Stimulated activated naive CD8-positive, alpha-beta T cell treated with anti-CD3 and anti-CD28 coated beads, Interleukin-15, Interleukin-2, amounts not matched to agents 100 ng/mL and 50 ng/mL, for 24 hours (primary cell): ENCODE results near the gene NANOS3.
A peak's percentile ranks its signal among the peaks of the same experiment; 100 is the strongest.

Experiments
- H3K27ac Mint-ChIP-seq: one replicate; pipeline ENCODE4 v1.8.0; 2021; ENCODE audit warnings: mild to moderate bottlenecking, mixed read lengths
- H3K27me3 Mint-ChIP-seq: one replicate; pipeline ENCODE4 v1.8.0; 2021; ENCODE audit warnings: mixed read lengths
- H3K36me3 Mint-ChIP-seq: one replicate; pipeline ENCODE4 v1.8.0; 2021; ENCODE audit warnings: low read depth, mixed read lengths
- H3K4me1 Mint-ChIP-seq: one replicate; pipeline ENCODE4 v1.8.0; 2021; ENCODE audit warnings: low read depth, mixed read lengths
- H3K4me3 Mint-ChIP-seq: one replicate; pipeline ENCODE4 v1.8.0; 2021; ENCODE audit warnings: mild to moderate bottlenecking, mixed read lengths
- H3K9me3 Mint-ChIP-seq: one replicate; pipeline ENCODE4 v1.8.0; 2021; ENCODE audit warnings: mixed read lengths

Gene NANOS3

DNA sequence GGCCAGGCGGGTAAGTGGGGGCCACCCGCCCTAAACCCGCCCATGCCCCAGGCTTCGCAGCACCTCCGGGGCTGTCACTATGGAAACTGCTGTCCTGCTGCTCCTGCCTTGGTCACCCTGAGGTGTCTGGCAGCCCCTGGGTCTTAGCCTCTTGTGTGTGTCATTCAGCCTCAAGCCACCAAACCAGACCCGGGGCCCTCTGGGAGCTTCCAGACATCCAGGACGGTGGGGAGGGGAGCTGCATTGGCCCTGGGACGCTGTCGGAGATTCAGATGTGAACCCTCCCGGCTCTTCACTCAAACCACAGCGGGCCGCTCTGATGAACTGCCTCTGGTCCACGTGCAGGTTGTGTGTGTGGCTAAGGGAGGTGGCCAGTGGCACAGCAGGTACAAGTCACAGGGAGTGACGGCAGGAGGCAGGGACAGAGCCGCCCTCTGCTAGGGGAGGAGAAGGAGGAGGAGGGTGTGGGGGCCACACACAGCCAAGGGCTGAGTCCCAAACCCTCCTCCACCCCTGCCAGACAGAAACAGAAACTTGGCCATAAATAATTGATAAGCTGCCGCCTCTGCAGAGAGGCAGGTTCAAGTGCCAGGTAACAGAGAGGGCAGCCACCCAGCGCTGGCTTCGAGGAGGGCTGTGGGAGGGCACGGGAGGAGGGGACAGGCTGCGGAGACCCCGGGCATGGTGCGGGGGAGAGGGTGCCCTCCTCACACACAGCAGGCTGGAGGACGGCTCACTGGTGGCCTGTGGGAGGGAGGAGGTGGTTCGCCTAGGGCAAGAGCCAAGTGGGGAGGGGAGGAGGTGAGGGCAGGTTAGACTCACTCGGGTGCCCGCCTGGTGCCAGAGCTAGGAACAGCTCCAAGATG is 8.0 kb downstream of the NANOS3 start:
- Mint-ChIP-seq H3K27me3 (no peaks in the 10 kb centered on the region), H3K36me3 (no peaks in the 10 kb centered on the region), H3K9me3 (no peaks in the 10 kb centered on the region), H3K27ac (no peak overlapping the region), H3K4me1 (peaks cover 41% of the 10 kb centered on the region), H3K4me3 (no peak overlapping the region)

DNA sequence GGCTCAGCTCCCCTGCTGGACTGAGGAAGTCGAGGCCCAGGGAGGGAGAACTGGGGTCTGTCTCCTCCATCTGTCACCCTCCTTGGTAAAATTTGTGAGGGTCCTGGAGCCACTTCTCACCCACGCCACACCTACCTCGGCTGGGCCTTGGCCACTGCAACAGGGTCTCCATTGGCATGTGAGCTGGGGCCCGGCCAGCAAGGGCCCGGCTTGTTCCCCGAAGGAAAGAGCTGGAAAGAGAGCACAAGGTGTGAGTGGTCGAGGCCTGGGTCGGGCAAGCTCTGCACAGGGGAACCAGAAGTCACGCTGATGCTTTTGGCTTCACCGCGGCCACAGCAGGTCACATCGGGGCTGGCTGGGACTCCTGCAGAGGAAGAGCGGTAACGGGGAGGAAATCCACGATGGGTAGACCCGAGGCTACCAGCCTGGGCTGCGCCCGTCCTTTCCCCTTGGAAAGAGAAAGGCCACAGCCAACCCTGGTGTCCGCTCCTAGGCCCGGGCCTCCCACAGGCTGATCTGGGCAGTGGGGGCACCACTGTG is 9.0 kb downstream of the NANOS3 start:
- H3K9me3 Mint-ChIP-seq, result no peaks in the 10 kb centered on the region
- no peaks in the 10 kb centered on the region for H3K36me3 Mint-ChIP-seq
- no peak overlapping the region for H3K4me3 Mint-ChIP-seq
- no peaks in the 10 kb centered on the region for H3K27me3 Mint-ChIP-seq
- H3K4me1 Mint-ChIP-seq, result peaks cover 34% of the 10 kb centered on the region
- no peak overlapping the region for H3K27ac Mint-ChIP-seq

GRCh38 chr19:13887018-13887436 is 10.1 kb downstream of the NANOS3 start:
- Mint-ChIP-seq H3K36me3 (no peaks in the 10 kb centered on the region), H3K4me1 (peaks cover 22% of the 10 kb centered on the region), H3K9me3 (no peaks in the 10 kb centered on the region), H3K27ac (no peak overlapping the region), H3K27me3 (no peaks in the 10 kb centered on the region), H3K4me3 (no peak overlapping the region)

DNA sequence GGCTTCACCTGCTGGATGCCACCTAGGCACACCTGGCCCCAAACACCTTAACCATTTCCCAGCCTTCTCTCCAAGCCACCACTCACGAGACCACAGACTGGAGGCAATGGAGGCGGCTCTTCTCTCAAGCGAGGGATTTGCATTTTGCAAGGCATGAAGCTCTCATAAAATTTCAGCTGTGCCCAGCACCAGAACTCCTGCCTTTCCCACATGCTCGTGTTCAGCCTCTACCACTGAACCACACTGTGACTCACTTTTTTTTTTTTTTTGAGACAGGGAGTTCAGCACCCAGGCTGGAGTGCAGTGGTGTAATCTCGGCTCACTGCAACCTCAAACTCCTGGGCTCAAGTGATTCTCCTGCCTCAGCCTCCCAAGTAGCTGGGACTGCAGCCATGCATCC is 10.6 kb downstream of the NANOS3 start:
- Mint-ChIP-seq H3K4me3 (no peak overlapping the region), H3K27ac (no peak overlapping the region)

GRCh38 chr19:13888281-13888680 is 11.3 kb downstream of the NANOS3 start:
- no peaks in the 10 kb centered on the region for H3K36me3 Mint-ChIP-seq
- no peaks in the 10 kb centered on the region for H3K9me3 Mint-ChIP-seq
- no peak overlapping the region for H3K27ac Mint-ChIP-seq
- H3K4me3 Mint-ChIP-seq, result no peak overlapping the region
- no peaks in the 10 kb centered on the region for H3K27me3 Mint-ChIP-seq
- H3K4me1 Mint-ChIP-seq, result peaks cover 13% of the 10 kb centered on the region

More for the DNA sequence above, 10.6 kb downstream of the NANOS3 start:
- H3K36me3 Mint-ChIP-seq, result no peaks in the 10 kb centered on the region
- H3K27me3 Mint-ChIP-seq, result no peaks in the 10 kb centered on the region
- H3K9me3 Mint-ChIP-seq, result no peaks in the 10 kb centered on the region
- peaks cover 17% of the 10 kb centered on the region for H3K4me1 Mint-ChIP-seq

DNA sequence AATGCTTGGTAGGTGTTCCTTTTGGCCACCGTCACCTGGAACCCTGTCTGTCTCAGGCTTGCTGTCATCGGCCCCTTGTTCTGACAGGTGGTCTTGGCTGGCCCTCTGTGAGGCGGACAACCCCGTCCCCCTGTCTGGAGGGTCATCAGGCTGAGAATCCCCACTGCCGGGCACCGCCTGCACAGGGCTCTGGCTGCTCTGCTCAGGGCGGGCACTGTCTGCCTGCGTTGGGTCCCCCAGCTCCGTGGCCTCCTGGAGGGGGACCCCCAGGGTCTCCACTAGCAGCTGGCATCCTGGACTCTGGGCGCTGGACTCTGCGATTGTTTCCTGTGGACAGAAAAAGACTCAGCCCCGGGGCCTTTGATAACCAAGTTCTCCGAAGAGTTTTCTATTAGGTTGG is 13.2 kb downstream of the NANOS3 start:
- H3K4me3 Mint-ChIP-seq, result no peak overlapping the region
- no peaks in the 10 kb centered on the region for H3K36me3 Mint-ChIP-seq

GRCh38 chr19:13892870-13893269 is 15.9 kb downstream of the NANOS3 start:
- H3K27ac Mint-ChIP-seq, result no peak overlapping the region
- no peaks in the 10 kb centered on the region for H3K9me3 Mint-ChIP-seq
- H3K27me3 Mint-ChIP-seq, result no peaks in the 10 kb centered on the region
- no peaks in the 10 kb centered on the region for H3K36me3 Mint-ChIP-seq
- no peaks in the 10 kb centered on the region for H3K4me1 Mint-ChIP-seq
- no peak overlapping the region for H3K4me3 Mint-ChIP-seq

More for the DNA sequence above, 13.2 kb downstream of the NANOS3 start:
- H3K4me1 Mint-ChIP-seq, result peaks cover 13% of the 10 kb centered on the region
- H3K27me3 Mint-ChIP-seq, result no peaks in the 10 kb centered on the region
- no peak overlapping the region for H3K27ac Mint-ChIP-seq
- no peaks in the 10 kb centered on the region for H3K9me3 Mint-ChIP-seq

DNA sequence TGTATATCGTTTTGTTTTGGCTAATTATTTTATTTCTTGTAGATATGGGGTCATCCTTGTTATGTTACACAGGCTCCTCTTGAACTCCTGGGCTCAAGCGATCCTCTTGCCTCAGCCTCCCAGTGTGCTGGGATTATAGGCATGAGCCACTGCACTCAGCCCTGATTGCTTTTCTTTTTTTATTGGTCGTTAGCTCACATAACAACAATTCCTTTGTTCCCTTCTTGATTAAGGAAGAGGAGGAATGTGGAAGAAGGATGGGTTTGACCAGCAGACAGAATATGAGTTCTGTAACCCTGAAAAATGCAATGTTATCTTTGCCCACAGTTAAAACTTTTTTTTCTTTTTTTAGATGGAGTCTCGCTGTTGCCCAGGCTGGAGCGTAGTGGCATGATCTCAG is 17.6 kb downstream of the NANOS3 start:
- Mint-ChIP-seq H3K27ac (no peak overlapping the region), H3K36me3 (no peaks in the 10 kb centered on the region)

GRCh38 chr19:13896227-13896626 is 19.3 kb downstream of the NANOS3 start:
- H3K4me3 Mint-ChIP-seq, result no peak overlapping the region
- no peaks in the 10 kb centered on the region for H3K4me1 Mint-ChIP-seq
- H3K9me3 Mint-ChIP-seq, result no peaks in the 10 kb centered on the region
- no peaks in the 10 kb centered on the region for H3K36me3 Mint-ChIP-seq
- H3K27me3 Mint-ChIP-seq, result no peaks in the 10 kb centered on the region
- no peak overlapping the region for H3K27ac Mint-ChIP-seq

More for the DNA sequence above, 17.6 kb downstream of the NANOS3 start:
- Mint-ChIP-seq H3K9me3 (no peaks in the 10 kb centered on the region), H3K27me3 (no peaks in the 10 kb centered on the region), H3K4me3 (no peak overlapping the region), H3K4me1 (no peaks in the 10 kb centered on the region)

DNA sequence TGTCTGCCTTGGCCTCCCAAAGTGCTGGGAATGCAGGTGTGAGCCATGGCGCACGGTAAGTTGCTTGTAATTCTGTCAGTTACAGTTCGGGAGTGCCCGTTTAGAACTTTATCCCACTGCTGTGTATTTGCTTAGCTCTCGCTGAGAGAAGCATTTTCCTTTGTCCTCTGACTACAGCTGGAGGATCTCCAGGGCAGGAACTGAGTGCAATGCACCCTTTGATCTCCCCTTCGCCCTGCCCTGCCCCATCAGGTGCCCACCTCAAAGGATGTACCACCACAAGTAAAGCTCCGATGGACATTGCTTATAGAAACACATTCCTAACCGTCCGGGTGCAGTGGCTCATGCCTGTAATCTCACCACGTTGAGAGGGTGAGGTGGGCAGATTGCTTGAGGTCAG is 22.5 kb downstream of the NANOS3 start:
- Mint-ChIP-seq H3K4me3 (no peak overlapping the region), H3K27ac (no peak overlapping the region), H3K4me1 (peaks cover 4% of the 10 kb centered on the region), H3K36me3 (no peaks in the 10 kb centered on the region), H3K27me3 (no peaks in the 10 kb centered on the region), H3K9me3 (no peaks in the 10 kb centered on the region)

- no peaks in the 10 kb centered on the region for H3K27me3 Mint-ChIP-seq
- no peak overlapping the region for H3K27ac Mint-ChIP-seq
- no peaks in the 10 kb centered on the region for H3K9me3 Mint-ChIP-seq
- H3K4me1 Mint-ChIP-seq, result peaks cover 4% of the 10 kb centered on the region
- no peak overlapping the region for H3K4me3 Mint-ChIP-seq
- no peaks in the 10 kb centered on the region for H3K36me3 Mint-ChIP-seq
Measured at GRCh38 chr19:13899912-13900584, 23.1 kb downstream of the NANOS3 start.

- H3K27ac Mint-ChIP-seq, result no peak overlapping the region
- no peaks in the 10 kb centered on the region for H3K9me3 Mint-ChIP-seq
- peaks cover 20% of the 10 kb centered on the region for H3K4me1 Mint-ChIP-seq
- no peaks in the 10 kb centered on the region for H3K27me3 Mint-ChIP-seq
- H3K4me3 Mint-ChIP-seq, result no peak overlapping the region
- peaks cover 3% of the 10 kb centered on the region for H3K36me3 Mint-ChIP-seq
Measured at GRCh38 chr19:13902993-13903555, 26.1 kb downstream of the NANOS3 start.

- Mint-ChIP-seq H3K36me3 (peaks cover 9% of the 10 kb centered on the region), H3K27me3 (no peaks in the 10 kb centered on the region), H3K27ac (peak within 1 kb of the TSS; percentile 90), H3K9me3 (no peaks in the 10 kb centered on the region), H3K4me1 (peaks cover 20% of the 10 kb centered on the region), H3K4me3 (peak within 1 kb of the TSS; percentile 85)
Measured at GRCh38 chr19:13905634-13906520, 28.9 kb downstream of the NANOS3 start, which contains the start of the genes BRME1 and CC2D1A. Gene BRME1 (minus strand): TSS chr19:13906117. CDS start chr19:13904892, 1,225 bp downstream. Gene CC2D1A (plus strand): TSS chr19:13906201. CDS start chr19:13906442, 241 bp downstream.

DNA sequence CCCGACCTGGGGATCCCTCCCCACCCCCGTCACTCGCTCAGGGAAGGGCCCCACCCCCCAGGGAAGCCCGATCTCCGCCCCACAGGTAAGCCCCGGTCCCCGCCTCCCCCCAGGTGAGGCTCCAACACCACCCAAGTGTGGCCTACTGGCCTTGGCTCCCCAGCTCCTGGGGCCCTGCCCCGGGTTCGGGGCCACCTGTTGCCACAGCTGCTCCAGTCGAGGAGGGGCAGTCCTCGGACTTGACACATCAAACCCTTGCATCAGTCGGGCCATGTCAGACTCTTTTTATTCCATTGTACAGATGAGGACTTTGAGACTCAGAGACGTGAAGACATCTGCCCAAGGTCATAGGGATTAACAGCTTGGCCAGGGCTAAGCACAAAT is 29.6 kb downstream of the NANOS3 start:
- Mint-ChIP-seq H3K9me3 (no peaks in the 10 kb centered on the region), H3K36me3 (peaks cover 14% of the 10 kb centered on the region), H3K4me1 (peaks cover 20% of the 10 kb centered on the region), H3K4me3 (peak overlapping the region; percentile 85), H3K27me3 (no peaks in the 10 kb centered on the region), H3K27ac (peak overlapping the region; percentile 61)
